ENCODE measurements around the gene GEMIN2.
A peak's percentile ranks its signal among the peaks of the same experiment; 100 is the strongest.
"Not testable (repeated sequence)": the region's sequence is repeated elsewhere in the genome, so short reads cannot be mapped to it uniquely, and the experiment has no call there.

The GEMIN2 gene

DNA sequence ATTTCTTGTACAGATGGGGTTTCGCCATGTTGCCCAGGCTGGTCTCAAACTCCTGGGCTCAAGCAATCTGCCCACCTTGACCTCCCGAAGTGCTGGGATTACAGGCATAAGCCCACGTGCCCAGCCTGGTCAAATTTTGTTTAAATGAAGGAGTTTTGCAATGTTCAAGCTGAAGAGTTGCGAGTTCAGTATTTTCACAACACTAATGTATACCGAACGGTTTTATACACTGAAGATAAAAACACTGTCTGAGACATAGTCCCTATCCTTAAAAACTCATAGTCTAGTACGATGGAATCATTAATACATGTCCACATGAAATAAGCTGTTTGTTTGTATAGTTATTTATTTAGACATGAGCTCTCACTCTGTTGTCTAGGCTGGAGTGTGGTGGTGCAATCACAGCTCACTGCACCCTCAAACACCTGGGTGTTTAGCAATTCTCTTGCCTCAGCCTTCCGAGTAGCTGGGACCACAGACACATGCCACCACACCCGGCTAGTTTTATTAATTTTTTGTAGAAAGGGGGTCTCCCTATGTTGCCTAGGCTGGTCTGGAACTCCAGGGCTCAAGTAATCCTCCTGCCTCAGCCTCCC is 40.6 kb downstream of the GEMIN2 start:
- TF ChIP-seq, protein P1, sequence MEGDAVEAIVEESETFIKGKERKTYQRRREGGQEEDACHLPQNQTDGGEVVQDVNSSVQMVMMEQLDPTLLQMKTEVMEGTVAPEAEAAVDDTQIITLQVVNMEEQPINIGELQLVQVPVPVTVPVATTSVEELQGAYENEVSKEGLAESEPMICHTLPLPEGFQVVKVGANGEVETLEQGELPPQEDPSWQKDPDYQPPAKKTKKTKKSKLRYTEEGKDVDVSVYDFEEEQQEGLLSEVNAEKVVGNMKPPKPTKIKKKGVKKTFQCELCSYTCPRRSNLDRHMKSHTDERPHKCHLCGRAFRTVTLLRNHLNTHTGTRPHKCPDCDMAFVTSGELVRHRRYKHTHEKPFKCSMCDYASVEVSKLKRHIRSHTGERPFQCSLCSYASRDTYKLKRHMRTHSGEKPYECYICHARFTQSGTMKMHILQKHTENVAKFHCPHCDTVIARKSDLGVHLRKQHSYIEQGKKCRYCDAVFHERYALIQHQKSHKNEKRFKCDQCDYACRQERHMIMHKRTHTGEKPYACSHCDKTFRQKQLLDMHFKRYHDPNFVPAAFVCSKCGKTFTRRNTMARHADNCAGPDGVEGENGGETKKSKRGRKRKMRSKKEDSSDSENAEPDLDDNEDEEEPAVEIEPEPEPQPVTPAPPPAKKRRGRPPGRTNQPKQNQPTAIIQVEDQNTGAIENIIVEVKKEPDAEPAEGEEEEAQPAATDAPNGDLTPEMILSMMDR (IDR thresholded peaks at IDR 0.05; ENCODE audit: low read depth, low read length, missing control alignments), result no peak
- DNase-seq (ENCODE audit: extremely low read depth, low read depth), result no peak
- H3K4me3 ChIP-seq (replicated peaks; ENCODE audit: low read depth, low read length), result no peak overlapping the region

GRCh38 chr14:39157491-39157890 is 43.4 kb downstream of the GEMIN2 start:
- DNase-seq (ENCODE audit: extremely low read depth, low read depth), result no peak
- TF ChIP-seq, protein P1 (IDR thresholded peaks at IDR 0.05; ENCODE audit: low read depth, low read length, missing control alignments), result no peak
- no peak overlapping the region for H3K4me3 ChIP-seq (replicated peaks; ENCODE audit: low read depth, low read length)

- no peak overlapping the region for H3K4me3 ChIP-seq (replicated peaks; ENCODE audit: low read depth, low read length)
- no peak for DNase-seq (ENCODE audit: extremely low read depth, low read depth)
- TF ChIP-seq, protein P1 (IDR thresholded peaks at IDR 0.05; ENCODE audit: low read depth, low read length, missing control alignments), result no peak
Measured at GRCh38 chr14:39158222-39158858, 44.2 kb downstream of the GEMIN2 start.

- DNase-seq (ENCODE audit: extremely low read depth, low read depth), result no peak
- TF ChIP-seq, protein P1 (IDR thresholded peaks at IDR 0.05; ENCODE audit: low read depth, low read length, missing control alignments), result no peak
- H3K4me3 ChIP-seq (replicated peaks; ENCODE audit: low read depth, low read length), result no peak overlapping the region
Measured at GRCh38 chr14:39160494-39160893, 46.4 kb downstream of the GEMIN2 start.

DNA sequence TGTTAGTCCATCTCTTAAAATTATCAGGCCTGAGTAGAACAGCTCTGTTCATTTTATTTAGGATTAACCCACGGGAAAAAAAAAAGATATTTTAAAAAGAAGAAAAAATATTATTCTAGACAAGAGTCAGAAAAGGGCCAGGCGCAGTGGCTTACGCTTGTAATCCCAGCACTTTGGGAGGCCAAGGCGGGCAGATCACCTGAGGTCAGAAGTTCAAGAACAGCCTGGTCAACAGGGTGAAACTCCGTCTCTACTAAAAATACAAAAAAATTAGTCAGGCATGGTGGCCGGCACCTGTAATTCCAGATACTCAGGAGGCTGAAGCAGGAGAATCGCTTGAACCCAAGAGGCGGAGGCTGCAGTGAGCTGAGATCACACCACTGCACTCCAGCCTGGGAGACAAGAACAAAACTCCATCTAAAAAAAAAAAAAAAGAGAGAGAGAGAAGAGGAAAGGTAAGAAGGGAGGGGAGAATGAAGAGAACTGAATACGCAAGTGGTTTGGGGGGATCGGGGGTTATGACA is 53.7 kb downstream of the GEMIN2 start:
- H3K4me3 ChIP-seq (replicated peaks; ENCODE audit: low read depth, low read length), result 0 out of 2 replicates have a peak overlapping the region, but pooled peaks have one; percentile 84
- DNase-seq (ENCODE audit: extremely low read depth, low read depth), result not testable (repeated sequence)

- peak overlapping the region; percentile 84 for H3K4me3 ChIP-seq (replicated peaks; ENCODE audit: low read depth, low read length)
- TF ChIP-seq, protein P1 (IDR thresholded peaks at IDR 0.05; ENCODE audit: low read depth, low read length, missing control alignments), result no peak
- no peak for DNase-seq (ENCODE audit: extremely low read depth, low read depth)
Measured at GRCh38 chr14:39168591-39168990, 54.5 kb downstream of the GEMIN2 start.

- H3K4me3 ChIP-seq (replicated peaks; ENCODE audit: low read depth, low read length), result peak overlapping the region; percentile 84
- no peak for DNase-seq (ENCODE audit: extremely low read depth, low read depth)
Measured at GRCh38 chr14:39169541-39169900, 55.4 kb downstream of the GEMIN2 start.

More at GRCh38 chr14:39169541-39169900, 55.4 kb downstream of the GEMIN2 start:
- TF ChIP-seq, protein P1 (IDR thresholded peaks at IDR 0.05; ENCODE audit: low read depth, low read length, missing control alignments), result no peak
